Prostate gland (tissue), 2 donors: Measurements from ENCODE around the gene TCIRG1. TPM values are rescaled to one million over a fixed set of nuclear protein-coding genes. Genes with fewer than 3 reads are reported as not detected.

Experiments
- DNase-seq: peaks from one replicate; pipeline ENCODE4 v3.0.0-alpha.2; 2019; ENCODE audit warnings: low spot score
- H3K27ac ChIP-seq, 2 donors: fragments of 200-600 bp; sonication (generic); 2 replicates each; pipeline ENCODE4 v1.5.1; 2017 to 2019
- H3K27me3 ChIP-seq: fragments of 200-600 bp; sonication (generic); replicated peaks from 2 replicates; pipeline ENCODE4 v1.5.1; 2019; ENCODE audit not compliant: insufficient read depth
- H3K36me3 ChIP-seq, 2 donors: fragments of 200-600 bp; sonication (generic); 1 replicate in 1 of 2; 2 replicates in 1 of 2; pipeline versions ENCODE4 v1.5.1 to v1.8.1; 2017 to 2019
- H3K4me1 ChIP-seq: fragments of 200-600 bp; sonication (generic); replicated peaks from 2 replicates; pipeline ENCODE4 v1.5.1; 2019
- H3K4me3 ChIP-seq, 2 donors: fragments of 200-600 bp; sonication (generic); 2 replicates each; pipeline ENCODE4 v1.5.1; 2017 to 2019
- H3K9me3 ChIP-seq: fragments of 200-600 bp; sonication (generic); 2 replicates; pipeline ENCODE4 v1.5.1; 2017
- CTCF ChIP-seq, 4 experiments: fragments of 200-600 bp in 2 of 4; fragments of 450-650 bp in 2 of 4; sonication (generic) in 2 of 4; IDR thresholded peaks; 1 replicate in 3 of 4; 2 replicates in 1 of 4; pipeline ENCODE4 v1.5.1; 2016 to 2019; ENCODE audit warnings: antibody characterized with exemption in 4 of 4, mild to moderate bottlenecking in 2 of 4, moderate library complexity in 2 of 4
- POLR2A ChIP-seq: fragments of 450-650 bp; IDR thresholded peaks from one replicate; pipeline ENCODE4 v1.6.1; 2016; ENCODE audit warnings: antibody characterized with exemption, mild to moderate bottlenecking
- POLR2AphosphoS5 ChIP-seq: sonication (generic); formaldehyde crosslinking; IDR thresholded peaks from one replicate; pipeline ENCODE4 v1.6.1; 2017; ENCODE audit warnings: antibody characterized with exemption
- WGBS: methylation state at CpG from one replicate; pipeline ENCODE4 v1.1.5; 2018; 5-methylcytosine and 5-hydroxymethylcytosine counted together
- intact Hi-C: fragments of 100-400 bp; cut with DNase I; formaldehyde crosslinking; loops from one replicate; pipeline ENCODE4 v1.14.2; 2022
- total RNA-seq, 2 donors: library from RNA; depleted of rRNA; stranded (reverse); fragments of >200 nt; gene quantifications; one replicate each; pipeline ENCODE4 v1.1.0, GENCODE V29; 2016

Gene TCIRG1
- total RNA-seq, 2 donors from 2014 or later = 114 to 118 TPM

- Histone ChIP-seq H3K9me3 (no peaks in the 10 kb centered on the region), H3K27me3 (no peaks in the 10 kb centered on the region), H3K36me3 (peaks cover 0 to 14% of the 10 kb centered on the region in 2 donors), H3K4me1 (peaks cover 16% of the 10 kb centered on the region), H3K4me3 (no peak overlapping the region), H3K27ac (peak overlapping the region; percentile 43 to 88)
- DNase-seq = no peak
- intact Hi-C loops = no loop called here
- TF ChIP-seq POLR2AphosphoS5 (no peak), CTCF (IDR thresholded peaks at IDR 0.05) (no peak), POLR2A (no peak)
- 68% methylated on average over 14 of the region's 14 CpGs for WGBS
These were observed 2.0 kb upstream of the TCIRG1 start for GRCh38 chr11:68036717-68037239.

- H3K36me3 ChIP-seq = peaks cover 0 to 14% of the 10 kb centered on the region in 2 donors
- intact Hi-C loops = loop anchor here (2.0 kb wide), 1 partner anchor 81 kb away; no protein-coding TSS in a partner anchor
- 79% methylated on average over 20 of the region's 20 CpGs for WGBS
These were observed 1.2 kb upstream of the TCIRG1 start for GRCh38 chr11:68037411-68038225.

DNA sequence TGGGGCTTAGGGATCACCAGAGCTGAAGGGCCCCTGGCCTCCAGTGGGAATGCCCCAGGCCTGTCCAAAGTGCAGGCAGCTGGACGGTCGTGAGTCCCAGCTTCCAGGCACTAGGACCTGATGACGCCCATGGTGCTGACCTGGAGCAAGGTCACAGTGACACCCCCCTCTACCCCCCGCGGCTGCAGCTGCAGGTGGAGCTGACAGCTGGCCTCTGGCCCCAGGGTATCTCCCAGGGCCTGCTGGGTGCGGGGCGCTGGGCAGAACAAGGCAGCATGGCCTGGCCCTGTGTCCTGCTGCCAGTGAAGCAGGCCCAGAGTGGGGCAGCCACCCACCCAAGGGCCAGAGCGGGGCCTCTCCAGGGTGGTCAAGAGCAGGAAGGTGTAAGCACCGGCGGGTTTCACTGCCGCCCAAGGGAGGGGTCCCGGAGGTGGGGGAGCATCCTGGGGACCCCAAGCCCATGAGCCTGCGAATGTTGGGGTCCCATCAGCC lies 553 bp upstream of the TCIRG1 start:
- TF ChIP-seq POLR2AphosphoS5 (no peak), POLR2A (no peak), CTCF (IDR thresholded peaks at IDR 0.05) (no peak)

More at GRCh38 chr11:68037411-68038225, 1.2 kb upstream of the TCIRG1 start:
- Histone ChIP-seq H3K9me3 (no peaks in the 10 kb centered on the region), H3K27me3 (no peaks in the 10 kb centered on the region), H3K27ac (peak overlapping the region; percentile 80 to 88), H3K4me1 (peaks cover 10% of the 10 kb centered on the region), H3K4me3 (no peak overlapping the region)
- TF ChIP-seq POLR2AphosphoS5 (no peak), POLR2A (no peak), CTCF (IDR thresholded peaks at IDR 0.05) (no peak)
- no peak for DNase-seq

DNA sequence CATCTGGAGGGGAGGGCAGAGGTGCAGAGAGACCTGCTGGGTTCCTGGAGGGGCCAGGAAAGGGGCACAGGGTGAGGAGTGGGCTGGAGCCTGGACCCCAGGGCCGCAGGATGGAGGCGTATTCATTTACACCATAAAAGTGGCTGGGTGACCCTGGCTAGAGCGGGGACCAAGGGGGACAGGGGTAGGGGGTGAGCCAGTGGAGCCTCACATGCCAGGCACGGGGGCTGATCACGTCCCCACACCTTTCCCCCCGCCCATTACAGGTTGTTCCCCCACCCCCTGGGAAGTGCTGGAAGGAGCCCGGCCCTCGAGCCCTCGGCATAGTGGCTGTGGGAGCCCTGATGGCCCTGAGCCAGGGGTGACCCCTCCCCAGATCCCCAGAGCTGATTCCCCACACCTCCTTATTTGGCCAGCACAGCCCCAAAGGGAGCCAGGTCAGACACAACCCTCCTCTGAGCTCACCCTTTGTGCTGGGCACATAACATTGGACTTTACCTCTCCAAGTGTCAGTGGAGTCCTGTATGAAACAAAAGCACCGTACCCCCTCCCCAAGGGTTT lies 781 bp downstream of the TCIRG1 start:
- H3K36me3 ChIP-seq = peaks cover 0 to 15% of the 10 kb centered on the region in 2 donors
- H3K27ac ChIP-seq = peak overlapping the region; percentile 80 to 88
- TF ChIP-seq POLR2A = no peak
- no peaks in the 10 kb centered on the region for H3K9me3 ChIP-seq
- WGBS = 35% methylated on average over 10 of the region's 10 CpGs
- intact Hi-C loops = loop anchor here (2.0 to 5.0 kb wide), 2 partner anchors 79 to 168 kb away; no protein-coding TSS in a partner anchor
- H3K4me1 ChIP-seq = peaks cover 10% of the 10 kb centered on the region
- DNase-seq = no peak
- H3K4me3 ChIP-seq = peak overlapping the region; percentile 63 to 76
- no peaks in the 10 kb centered on the region for H3K27me3 ChIP-seq

More for the DNA sequence above, 553 bp upstream of the TCIRG1 start:
- Histone ChIP-seq H3K27ac (peak overlapping the region; percentile 80 to 88), H3K9me3 (no peaks in the 10 kb centered on the region), H3K4me1 (peaks cover 10% of the 10 kb centered on the region), H3K4me3 (peak overlapping the region; percentile 63 to 76), H3K36me3 (peaks cover 0 to 14% of the 10 kb centered on the region in 2 donors), H3K27me3 (no peaks in the 10 kb centered on the region)
- 41% methylated on average over 13 of the region's 13 CpGs for WGBS
- no peak for DNase-seq
- intact Hi-C loops = loop anchor here (2.0 kb wide), 1 partner anchor 81 kb away; no protein-coding TSS in a partner anchor
